Neural cell (in vitro differentiated cells): ENCODE measurements around the gene PLCL1. TPM values are rescaled to one million over a fixed set of nuclear protein-coding genes. Genes with fewer than 3 reads are reported as not detected.

ENCODE experiments used
- H2AFZ ChIP-seq: fragments of 200-600, 300-800 bp; sonication (generic), shearing (Covaris generic); 2 replicates; pipeline ENCODE4 v1.6.0; 2014; ENCODE audit warnings: low read depth, mild to moderate bottlenecking, antibody characterized with exemption, low read length, moderate library complexity
- H3F3A ChIP-seq: fragments of 200-600 bp; shearing (Covaris generic); 2 replicates; pipeline ENCODE4 v1.6.1; 2016; ENCODE audit warnings: mild to moderate bottlenecking, moderate library complexity, mixed read lengths, antibody characterized with exemption, low read length; ENCODE audit not compliant: insufficient read depth, poor library complexity, severe bottlenecking
- H3K27ac ChIP-seq: fragments of 200-600, 300-800 bp; sonication (generic), shearing (Covaris generic); 2 replicates; pipeline ENCODE4 v1.5.1; 2014; ENCODE audit warnings: mild to moderate bottlenecking, low read length, moderate library complexity
- H3K27me3 ChIP-seq: fragments of 300-800, 200-600 bp; sonication (generic), shearing (Covaris generic); 2 replicates; pipeline ENCODE4 v1.6.0; 2014; ENCODE audit warnings: mild to moderate bottlenecking, low read depth, low read length, moderate library complexity; ENCODE audit not compliant: insufficient read depth
- H3K36me3 ChIP-seq: fragments of 300-800, 200-600 bp; sonication (generic), shearing (Covaris generic); 2 replicates; pipeline ENCODE4 v1.5.1; 2014; ENCODE audit warnings: mild to moderate bottlenecking, antibody characterized with exemption, low read length, moderate library complexity; ENCODE audit not compliant: insufficient read depth
- H3K4me2 ChIP-seq: fragments of 300-800, 200-600 bp; sonication (generic), shearing (Covaris generic); 2 replicates; pipeline ENCODE4 v1.6.0; 2014; ENCODE audit warnings: mild to moderate bottlenecking, low read length
- H3K4me3 ChIP-seq: fragments of 300-800, 200-600 bp; sonication (generic), shearing (Covaris generic); 2 replicates; pipeline ENCODE4 v1.5.1; 2014; ENCODE audit warnings: mild to moderate bottlenecking, low read length, moderate library complexity
- H3K79me2 ChIP-seq: fragments of 200-600 bp; shearing (Covaris generic); replicated peaks from 2 replicates; pipeline ENCODE4 v1.6.0; 2014; ENCODE audit warnings: mild to moderate bottlenecking, low read length, moderate library complexity; ENCODE audit not compliant: insufficient read depth
- H3K9ac ChIP-seq: fragments of 300-800, 200-600 bp; sonication (generic), shearing (Covaris generic); 2 replicates; pipeline ENCODE4 v1.6.1; 2016; ENCODE audit warnings: mild to moderate bottlenecking, low read length, mixed read lengths
- H3K9me2 ChIP-seq: fragments of 200-600 bp; shearing (Covaris generic); 2 replicates; pipeline ENCODE4 v1.6.1; 2016; ENCODE audit warnings: mild to moderate bottlenecking, low read length, mixed read lengths; ENCODE audit not compliant: insufficient read depth
- H3K9me3 ChIP-seq: fragments of 200-600, 300-800 bp; sonication (generic), shearing (Covaris generic); 2 replicates; pipeline ENCODE4 v1.6.1; 2016; ENCODE audit warnings: mild to moderate bottlenecking, mixed run types, low read length, moderate library complexity, mixed read lengths
- H4K20me1 ChIP-seq: fragments of 200-600 bp; shearing (Covaris generic); 2 replicates; pipeline ENCODE4 v1.6.1; 2016; ENCODE audit warnings: mild to moderate bottlenecking, mixed run types; ENCODE audit not compliant: insufficient read depth
- EP300 ChIP-seq: fragments of 450-650 bp; conservative IDR thresholded peaks from 2 replicates; pipeline ENCODE4 v1.6.1; 2014; ENCODE audit warnings: antibody characterized with exemption, mild to moderate bottlenecking, moderate library complexity; ENCODE audit not compliant: poor library complexity, severe bottlenecking
- EZH2 ChIP-seq: fragments of 200-600, 300-800 bp; shearing (Covaris generic), sonication (generic); IDR thresholded peaks from 2 replicates; pipeline ENCODE4 v1.6.1; 2014; ENCODE audit warnings: antibody characterized with exemption, low read length, borderline replicate concordance, mild to moderate bottlenecking; ENCODE audit not compliant: insufficient read depth, poor library complexity, severe bottlenecking
- MXI1 ChIP-seq: fragments of 450-650 bp; conservative IDR thresholded peaks from 2 replicates; pipeline ENCODE4 v1.6.1; 2014; ENCODE audit warnings: antibody characterized with exemption, mild to moderate bottlenecking; ENCODE audit not compliant: poor library complexity, severe bottlenecking
- POLR2AphosphoS5 ChIP-seq: IDR thresholded peaks from 2 replicates; pipeline ENCODE4 v1.6.1; 2012
- RAD21 ChIP-seq: fragments of 450-650 bp; conservative IDR thresholded peaks from 2 replicates; pipeline ENCODE4 v1.6.1; 2014; ENCODE audit warnings: antibody characterized with exemption, mild to moderate bottlenecking, moderate library complexity
- SMC3 ChIP-seq: fragments of 450-650 bp; conservative IDR thresholded peaks from 2 replicates; pipeline ENCODE4 v1.6.1; 2014; ENCODE audit warnings: antibody characterized with exemption, mild to moderate bottlenecking, moderate library complexity; ENCODE audit not compliant: poor library complexity
- TAF1 ChIP-seq: IDR thresholded peaks from 2 replicates; pipeline ENCODE4 v1.6.1; 2012; ENCODE audit warnings: low read depth
- polyA plus RNA-seq: library from polyadenylated mRNA; depleted of rRNA; stranded (reverse); fragments of >200 nt; gene quantifications from 2 replicates; pipeline ENCODE4 v1.2.3, GENCODE V29; 2014
- TF ChIP-seq, protein P1 (sequence below): IDR thresholded peaks from 2 replicates; pipeline ENCODE4 v1.6.1; 2012; ENCODE audit warnings: borderline replicate concordance
- TF ChIP-seq, protein P2 (sequence below): fragments of 450-650 bp; IDR thresholded peaks from 2 replicates; pipeline ENCODE4 v1.5.1; 2014; ENCODE audit warnings: antibody characterized with exemption, mild to moderate bottlenecking, moderate library complexity; ENCODE audit not compliant: poor library complexity, severe bottlenecking

PLCL1 gene
- polyA plus RNA-seq, 1 donor from 2014 or later = 6.8 TPM

DNA sequence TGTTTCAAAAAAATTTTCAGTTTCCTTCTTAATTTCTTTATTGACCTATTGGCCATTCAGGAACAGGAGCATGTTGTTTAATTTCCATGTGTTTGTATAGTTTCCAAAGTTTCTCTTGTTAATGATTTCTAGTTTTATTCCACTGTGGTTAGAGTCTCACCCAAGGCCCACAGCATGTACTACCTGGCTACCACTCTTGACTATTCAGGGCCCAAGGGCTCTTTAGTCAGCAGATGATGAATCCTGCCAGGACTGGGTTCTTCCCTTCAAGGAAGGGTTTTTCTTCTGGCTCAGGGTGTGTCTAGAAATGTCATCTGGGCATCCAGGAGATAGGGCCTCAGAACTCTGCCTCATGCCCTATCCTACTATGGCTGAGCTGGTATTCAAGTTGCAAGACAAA, 161.4 kb downstream of the PLCL1 start:
- no peaks in the 10 kb centered on the region for H3K79me2 ChIP-seq
- H3K9me3 ChIP-seq = no peaks in the 10 kb centered on the region
- H3K36me3 ChIP-seq = no peaks in the 10 kb centered on the region
- no peak overlapping the region for H3K4me3 ChIP-seq
- no peaks in the 10 kb centered on the region for H4K20me1 ChIP-seq
- TF ChIP-seq EZH2 (no peak), EP300 (no peak), TAF1 (no peak), RAD21 (no peak), MXI1 (no peak), POLR2AphosphoS5 (no peak), SMC3 (no peak)
- TF ChIP-seq, protein P1, sequence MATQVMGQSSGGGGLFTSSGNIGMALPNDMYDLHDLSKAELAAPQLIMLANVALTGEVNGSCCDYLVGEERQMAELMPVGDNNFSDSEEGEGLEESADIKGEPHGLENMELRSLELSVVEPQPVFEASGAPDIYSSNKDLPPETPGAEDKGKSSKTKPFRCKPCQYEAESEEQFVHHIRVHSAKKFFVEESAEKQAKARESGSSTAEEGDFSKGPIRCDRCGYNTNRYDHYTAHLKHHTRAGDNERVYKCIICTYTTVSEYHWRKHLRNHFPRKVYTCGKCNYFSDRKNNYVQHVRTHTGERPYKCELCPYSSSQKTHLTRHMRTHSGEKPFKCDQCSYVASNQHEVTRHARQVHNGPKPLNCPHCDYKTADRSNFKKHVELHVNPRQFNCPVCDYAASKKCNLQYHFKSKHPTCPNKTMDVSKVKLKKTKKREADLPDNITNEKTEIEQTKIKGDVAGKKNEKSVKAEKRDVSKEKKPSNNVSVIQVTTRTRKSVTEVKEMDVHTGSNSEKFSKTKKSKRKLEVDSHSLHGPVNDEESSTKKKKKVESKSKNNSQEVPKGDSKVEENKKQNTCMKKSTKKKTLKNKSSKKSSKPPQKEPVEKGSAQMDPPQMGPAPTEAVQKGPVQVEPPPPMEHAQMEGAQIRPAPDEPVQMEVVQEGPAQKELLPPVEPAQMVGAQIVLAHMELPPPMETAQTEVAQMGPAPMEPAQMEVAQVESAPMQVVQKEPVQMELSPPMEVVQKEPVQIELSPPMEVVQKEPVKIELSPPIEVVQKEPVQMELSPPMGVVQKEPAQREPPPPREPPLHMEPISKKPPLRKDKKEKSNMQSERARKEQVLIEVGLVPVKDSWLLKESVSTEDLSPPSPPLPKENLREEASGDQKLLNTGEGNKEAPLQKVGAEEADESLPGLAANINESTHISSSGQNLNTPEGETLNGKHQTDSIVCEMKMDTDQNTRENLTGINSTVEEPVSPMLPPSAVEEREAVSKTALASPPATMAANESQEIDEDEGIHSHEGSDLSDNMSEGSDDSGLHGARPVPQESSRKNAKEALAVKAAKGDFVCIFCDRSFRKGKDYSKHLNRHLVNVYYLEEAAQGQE = no peak
- TF ChIP-seq, protein P2, sequence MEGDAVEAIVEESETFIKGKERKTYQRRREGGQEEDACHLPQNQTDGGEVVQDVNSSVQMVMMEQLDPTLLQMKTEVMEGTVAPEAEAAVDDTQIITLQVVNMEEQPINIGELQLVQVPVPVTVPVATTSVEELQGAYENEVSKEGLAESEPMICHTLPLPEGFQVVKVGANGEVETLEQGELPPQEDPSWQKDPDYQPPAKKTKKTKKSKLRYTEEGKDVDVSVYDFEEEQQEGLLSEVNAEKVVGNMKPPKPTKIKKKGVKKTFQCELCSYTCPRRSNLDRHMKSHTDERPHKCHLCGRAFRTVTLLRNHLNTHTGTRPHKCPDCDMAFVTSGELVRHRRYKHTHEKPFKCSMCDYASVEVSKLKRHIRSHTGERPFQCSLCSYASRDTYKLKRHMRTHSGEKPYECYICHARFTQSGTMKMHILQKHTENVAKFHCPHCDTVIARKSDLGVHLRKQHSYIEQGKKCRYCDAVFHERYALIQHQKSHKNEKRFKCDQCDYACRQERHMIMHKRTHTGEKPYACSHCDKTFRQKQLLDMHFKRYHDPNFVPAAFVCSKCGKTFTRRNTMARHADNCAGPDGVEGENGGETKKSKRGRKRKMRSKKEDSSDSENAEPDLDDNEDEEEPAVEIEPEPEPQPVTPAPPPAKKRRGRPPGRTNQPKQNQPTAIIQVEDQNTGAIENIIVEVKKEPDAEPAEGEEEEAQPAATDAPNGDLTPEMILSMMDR = no peak
- no peak overlapping the region for H3K27ac ChIP-seq
- no peak overlapping the region for H2AFZ ChIP-seq
- no peaks in the 10 kb centered on the region for H3K27me3 ChIP-seq
- H3K9me2 ChIP-seq = no peaks in the 10 kb centered on the region
- no peak overlapping the region for H3K9ac ChIP-seq
- no peaks in the 10 kb centered on the region for H3F3A ChIP-seq
- no peak overlapping the region for H3K4me2 ChIP-seq

DNA sequence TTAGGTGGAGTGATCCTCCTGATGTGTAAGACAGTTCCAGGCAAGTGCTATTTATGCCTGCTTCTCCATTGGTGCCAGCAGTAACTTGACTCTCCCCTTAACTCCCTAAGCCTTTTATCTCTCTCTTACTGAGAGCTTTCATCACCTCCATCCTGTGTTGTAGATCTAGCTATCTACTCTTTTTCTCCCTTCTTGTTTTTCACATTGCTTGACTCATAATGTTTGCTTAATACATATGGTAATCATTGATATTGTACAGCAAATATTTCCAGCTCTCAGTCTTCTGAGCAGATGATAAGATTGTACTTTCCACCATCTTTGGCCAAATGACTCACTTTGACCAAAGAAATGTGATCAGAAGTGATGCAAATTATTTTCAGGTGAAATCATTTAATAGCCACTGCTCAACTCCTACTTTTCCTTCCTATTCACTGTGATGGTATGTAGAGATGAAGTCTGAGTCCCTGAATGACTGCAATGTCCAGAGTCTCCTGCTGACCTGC, 165.0 kb downstream of the PLCL1 start:
- Histone ChIP-seq H3K4me2 (no peak overlapping the region), H3K79me2 (no peaks in the 10 kb centered on the region), H2AFZ (no peak overlapping the region), H4K20me1 (no peaks in the 10 kb centered on the region), H3K9me2 (no peaks in the 10 kb centered on the region), H3F3A (no peaks in the 10 kb centered on the region), H3K27me3 (no peaks in the 10 kb centered on the region), H3K9me3 (no peaks in the 10 kb centered on the region), H3K9ac (no peak overlapping the region), H3K27ac (no peak overlapping the region), H3K4me3 (no peak overlapping the region), H3K36me3 (no peaks in the 10 kb centered on the region)
- no peak for TF ChIP-seq MXI1

DNA sequence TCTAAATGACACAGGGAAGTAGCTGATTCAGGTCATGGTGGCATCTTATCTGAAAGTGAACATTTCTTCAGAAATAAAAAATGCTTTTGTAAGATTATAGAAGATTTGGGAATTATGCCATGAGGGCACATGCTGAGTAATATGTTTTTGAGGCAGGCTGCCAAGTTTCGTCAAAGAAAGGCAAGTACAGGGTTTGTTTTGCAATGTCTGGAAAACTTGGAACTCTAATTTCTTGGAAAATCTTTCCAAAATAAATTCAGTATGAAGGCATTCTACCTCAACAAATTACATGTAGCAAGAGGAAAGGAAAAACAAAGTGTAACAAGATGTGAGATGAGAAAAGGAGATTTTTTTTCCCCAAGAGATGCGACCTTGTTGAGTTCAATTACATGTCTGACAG, 167.7 kb downstream of the PLCL1 start:
- Histone ChIP-seq H3K4me3 (no peak overlapping the region), H3K9ac (no peak overlapping the region), H3K9me2 (no peaks in the 10 kb centered on the region), H3K9me3 (no peaks in the 10 kb centered on the region), H3K36me3 (no peaks in the 10 kb centered on the region), H3K27ac (no peak overlapping the region), H3K79me2 (no peaks in the 10 kb centered on the region), H3F3A (no peaks in the 10 kb centered on the region), H4K20me1 (no peaks in the 10 kb centered on the region), H3K4me2 (no peak overlapping the region), H3K27me3 (no peaks in the 10 kb centered on the region), H2AFZ (no peak overlapping the region)
- no peak for TF ChIP-seq RAD21
- TF ChIP-seq, protein P1 = no peak
- TF ChIP-seq, protein P2 = no peak
- no peak for TF ChIP-seq EP300
- TF ChIP-seq SMC3 = no peak
- TF ChIP-seq MXI1 = no peak
- TF ChIP-seq TAF1 = no peak
- TF ChIP-seq POLR2AphosphoS5 = no peak
- no peak for TF ChIP-seq EZH2
